Heart left ventricle (tissue), 16 donors: Measurements from ENCODE around the gene TMEM123. TPM values are rescaled to one million over a fixed set of nuclear protein-coding genes. Genes with fewer than 3 reads are reported as not detected.

ENCODE experiments used
- ATAC-seq, 4 donors: fragments of 200-7000 bp; cut with Tn5 transposase; one replicate each; pipeline ENCODE4 v1.9.1; 2020 to 2022; ENCODE audit warnings: moderate library complexity in 4 of 4, mild to moderate bottlenecking in 3 of 4, moderate number of reproducible peaks in 1 of 4
- DNase-seq, 5 donors: peaks; one replicate each; pipeline ENCODE4 v3.0.0-alpha.2; 2020
- H3K27ac ChIP-seq, 12 donors: fragments of 200-600 bp; sonication (generic) in 4 of 12; one replicate each; pipeline versions ENCODE4 v1.5.0 to v1.8.0; 2016 to 2022; ENCODE audit warnings: mild to moderate bottlenecking in 2 of 12
- H3K27me3 ChIP-seq, 9 donors: fragments of 200-600 bp; sonication (generic) in 2 of 9; one replicate each; pipeline versions ENCODE4 v1.5.1 to v1.8.0; 2016 to 2022; ENCODE audit warnings: mild to moderate bottlenecking in 3 of 9
- H3K36me3 ChIP-seq, 9 donors: fragments of 200-600 bp; sonication (generic) in 2 of 9; one replicate each; pipeline versions ENCODE4 v1.5.0 to v1.8.0; 2018 to 2022; ENCODE audit warnings: mild to moderate bottlenecking in 2 of 9
- H3K4me1 ChIP-seq, 12 donors: fragments of 200-600 bp; sonication (generic) in 4 of 12; one replicate each; pipeline versions ENCODE4 v1.5.0 to v1.8.0; 2016 to 2022; ENCODE audit warnings: mild to moderate bottlenecking in 3 of 12
- H3K4me3 ChIP-seq, 12 donors: fragments of 200-600 bp; sonication (generic) in 4 of 12; one replicate each; pipeline versions ENCODE4 v1.5.0 to v1.8.0; 2017 to 2022; ENCODE audit warnings: mild to moderate bottlenecking in 9 of 12, moderate library complexity in 4 of 12
- H3K9me3 ChIP-seq, 12 donors: fragments of 200-600 bp; sonication (generic) in 4 of 12; one replicate each; pipeline versions ENCODE4 v1.5.0 to v1.8.0; 2016 to 2022; ENCODE audit warnings: mild to moderate bottlenecking in 1 of 12
- POLR2A ChIP-seq, 2 donors: fragments of 450-650 bp; IDR thresholded peaks; one replicate each; pipeline ENCODE4 v1.6.1; 2017; ENCODE audit warnings: antibody characterized with exemption in 2 of 2, mild to moderate bottlenecking in 2 of 2, moderate library complexity in 2 of 2
- WGBS, 4 donors: extraction: QIAGEN DNeasy Blood & Tissue Kit in 2 of 4; methylation state at CpG; one replicate each; pipeline versions ENCODE4 v1.1.5 to v1.1.7; 2013 to 2018; 5-methylcytosine and 5-hydroxymethylcytosine counted together
- intact Hi-C, 10 donors: fragments of 100-400 bp; cut with DNase I; formaldehyde crosslinking; loops; one replicate each; pipeline versions ENCODE4 v1.11.1 to v1.14.2; 2022
- polyA plus RNA-seq, 2 donors: library from polyadenylated mRNA; stranded (reverse); fragments of 200-250 nt; gene quantifications; one replicate each; pipeline ENCODE4 v1.2.3, GENCODE V29; 2013
- total RNA-seq, 9 donors: library from RNA; depleted of rRNA in 2 of 9; stranded (reverse); fragments of >200 nt in 2 of 9; fragmentation: NEBNext Ultra II Directional in 3 of 9; extraction: Animal tissue kit (Norgen Biotek cat#: 25700) in 3 of 9; gene quantifications; one replicate each; pipeline versions ENCODE4 v1.1.0 to v1.2.4, GENCODE V29; 2016 to 2023
- TF ChIP-seq, protein P1 (sequence below), 12 donors: fragments of 200-600 bp; sonication (generic) in 4 of 12; IDR thresholded peaks; one replicate each; pipeline versions ENCODE4 v1.5.0 to v1.8.0; 2018 to 2022; ENCODE audit warnings: antibody characterized with exemption in 12 of 12, mild to moderate bottlenecking in 5 of 12
- donor health status: ischemic (EF 13 %, LVEDD 7.1; RV severe dilation, severe dysfunction).
- donor health status: healthy with polysubstance abuse.
- donor health status: DM: no; HTN: yes; CAD: no.
- donor health status: DM: no; HTN: no; CAD: no.
- donor health status: ischemic (EF 25% LVEDD 6.9; RV normal size, moderate dysfunction).
- donor health status: ischemic (EF 25% LVEDD 5.7; RV mildly dilated, moderate dysfunction).
- donor health status: healthy.
- donor health status: DM: yes; HTN: yes; CAD: no.
- donor health status: ischemic (EF 35%, LVEDD 5.7; RV mildly dilated, moderate dysfunction).
- donor health status: nonischemic (EF 11% LVEDD 7.7; RV severe dilation, severe dysfunction).
- donor health status: DM: yes; HTN: yes; CAD: no.
- donor health status: PGD.
- donor health status: ischemic (EF 29% LVEDD 5.4; RV normal size, mild dysfunction).
- donor health status: nonischemic (EF 23%, LVEDD 6.1; RV moderate dilation, normal function).

Gene TMEM123
- total and polyA plus RNA-seq, 11 donors: 25.0 to 116 (median 75.6) TPM

DNA sequence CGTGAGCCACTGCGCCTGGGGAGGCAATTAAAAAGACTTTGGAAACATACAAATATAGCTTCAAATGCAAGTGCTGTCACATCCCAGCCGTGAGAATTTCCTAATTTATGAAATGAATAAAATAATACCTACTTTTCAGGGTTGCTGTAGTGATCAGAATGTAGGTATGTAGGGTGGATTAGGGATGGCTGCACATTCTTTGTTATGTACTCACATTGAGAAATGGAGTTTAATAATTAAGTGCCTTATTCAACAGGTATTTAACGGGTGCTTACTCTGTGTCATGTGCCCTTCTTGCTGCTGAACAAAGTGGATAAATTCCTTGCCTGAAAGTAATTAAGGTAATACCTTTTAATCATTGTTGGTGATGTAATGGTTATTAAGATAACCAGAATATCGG, 41.0 kb upstream of the TMEM123 start:
- intact Hi-C loops: loop anchor here in 5 of 10 donors (5.0 to 10.0 kb wide), 5 partner anchors 99 to 209 kb away; no protein-coding TSS in a partner anchor
- no peaks in the 10 kb centered on the region for H3K9me3 ChIP-seq
- ATAC-seq: no peak
- TF ChIP-seq POLR2A (IDR thresholded peaks at IDR 0.05): no peak
- TF ChIP-seq, protein P1, sequence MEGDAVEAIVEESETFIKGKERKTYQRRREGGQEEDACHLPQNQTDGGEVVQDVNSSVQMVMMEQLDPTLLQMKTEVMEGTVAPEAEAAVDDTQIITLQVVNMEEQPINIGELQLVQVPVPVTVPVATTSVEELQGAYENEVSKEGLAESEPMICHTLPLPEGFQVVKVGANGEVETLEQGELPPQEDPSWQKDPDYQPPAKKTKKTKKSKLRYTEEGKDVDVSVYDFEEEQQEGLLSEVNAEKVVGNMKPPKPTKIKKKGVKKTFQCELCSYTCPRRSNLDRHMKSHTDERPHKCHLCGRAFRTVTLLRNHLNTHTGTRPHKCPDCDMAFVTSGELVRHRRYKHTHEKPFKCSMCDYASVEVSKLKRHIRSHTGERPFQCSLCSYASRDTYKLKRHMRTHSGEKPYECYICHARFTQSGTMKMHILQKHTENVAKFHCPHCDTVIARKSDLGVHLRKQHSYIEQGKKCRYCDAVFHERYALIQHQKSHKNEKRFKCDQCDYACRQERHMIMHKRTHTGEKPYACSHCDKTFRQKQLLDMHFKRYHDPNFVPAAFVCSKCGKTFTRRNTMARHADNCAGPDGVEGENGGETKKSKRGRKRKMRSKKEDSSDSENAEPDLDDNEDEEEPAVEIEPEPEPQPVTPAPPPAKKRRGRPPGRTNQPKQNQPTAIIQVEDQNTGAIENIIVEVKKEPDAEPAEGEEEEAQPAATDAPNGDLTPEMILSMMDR (IDR thresholded peaks at IDR 0.05): no peak
- no peaks in the 10 kb centered on the region for H3K36me3 ChIP-seq
- H3K4me3 ChIP-seq: no peak overlapping the region
- no peak overlapping the region for H3K27ac ChIP-seq
- DNase-seq: no peak
- H3K4me1 ChIP-seq: no peaks in the 10 kb centered on the region
- WGBS, 4 donors: 70 to 86% (median 78%) methylated on average over 5 of the region's 5 CpGs
- peaks cover 0 to 25% (median 0%) of the 10 kb centered on the region in 9 donors for H3K27me3 ChIP-seq

- 94 to 96% (median 95%) methylated on average over 2 of the region's 2 CpGs for WGBS, 4 donors
- ATAC-seq (no peak), DNase-seq (no peak)
- Histone ChIP-seq H3K4me3 (no peak overlapping the region), H3K36me3 (no peaks in the 10 kb centered on the region), H3K9me3 (no peaks in the 10 kb centered on the region), H3K4me1 (no peaks in the 10 kb centered on the region), H3K27me3 (peaks cover 0 to 25% (median 0%) of the 10 kb centered on the region in 9 donors), H3K27ac (no peak overlapping the region)
- TF ChIP-seq, protein P1 (IDR thresholded peaks at IDR 0.05): no peak
- TF ChIP-seq POLR2A (IDR thresholded peaks at IDR 0.05): no peak
- intact Hi-C loops: loop anchor here in 5 of 10 donors (5.0 to 10.0 kb wide), 5 partner anchors 97 to 207 kb away; no protein-coding TSS in a partner anchor
Measured at GRCh38 chr11:102491969-102492368, 39.4 kb upstream of the TMEM123 start.

GRCh38 chr11:102489186-102490145, 36.9 kb upstream of the TMEM123 start:
- intact Hi-C loops: loop anchor here in 5 of 10 donors (5.0 to 10.0 kb wide), 5 partner anchors 95 to 205 kb away; no protein-coding TSS in a partner anchor

More at GRCh38 chr11:102489186-102490145, 36.9 kb upstream of the TMEM123 start:
- H3K4me3 ChIP-seq: no peak overlapping the region
- ATAC-seq (no peak), DNase-seq (no peak)
- H3K36me3 ChIP-seq: no peaks in the 10 kb centered on the region
- H3K9me3 ChIP-seq: no peaks in the 10 kb centered on the region
- no peaks in the 10 kb centered on the region for H3K4me1 ChIP-seq
- 81 to 94% (median 86%) methylated on average over 5 of the region's 5 CpGs for WGBS, 4 donors
- no peak overlapping the region for H3K27ac ChIP-seq
- H3K27me3 ChIP-seq: peaks cover 0 to 16% (median 0%) of the 10 kb centered on the region in 9 donors
- TF ChIP-seq, protein P1 (IDR thresholded peaks at IDR 0.05): no peak
- TF ChIP-seq POLR2A (IDR thresholded peaks at IDR 0.05): no peak
